ENCODE results near the gene KHSRP. TPM values are rescaled to one million over a fixed set of nuclear protein-coding genes. Genes with fewer than 3 reads are reported as not detected.
"Not testable (repeated sequence)": the region's sequence is repeated elsewhere in the genome, so short reads cannot be mapped to it uniquely, and the experiment has no call there.

KHSRP gene
- total RNA-seq, 1 donor from 2014 or later, result 102 TPM

- Histone ChIP-seq H3K9me3 (no peaks in the 10 kb centered on the region), H3K4me3 (no peak overlapping the region), H3K27ac (no peak overlapping the region), H3K27me3 (no peaks in the 10 kb centered on the region), H3K36me3 (no peaks in the 10 kb centered on the region), H3K4me1 (peaks cover 6% of the 10 kb centered on the region)
- intact Hi-C loops (cut with DNase I), result no loop called here
- TF ChIP-seq POLR2A (IDR thresholded peaks at IDR 0.05) (no peak), POLR2AphosphoS5 (IDR thresholded peaks at IDR 0.05; ENCODE audit: insufficient read depth in 1 of 2, low read depth in 1 of 2) (no peak), CTCF (IDR thresholded peaks at IDR 0.05) (no peak)
- DNase-seq (ENCODE audit: extremely low spot score in 2 of 2), result no peak
Measured at GRCh38 chr19:6429419-6430221, 5.0 kb upstream of the KHSRP start.

- H3K9me3 ChIP-seq; H3K27ac ChIP-seq; H3K36me3 ChIP-seq; H3K4me1 ChIP-seq; DNase-seq (ENCODE audit: extremely low spot score in 2 of 2); H3K4me3 ChIP-seq; intact Hi-C loops (cut with DNase I); H3K27me3 ChIP-seq: not testable (repeated sequence)
Measured at GRCh38 chr19:6428692-6429418, 4.2 kb upstream of the KHSRP start.

- no peaks in the 10 kb centered on the region for H3K9me3 ChIP-seq
- peaks cover 24% of the 10 kb centered on the region for H3K4me1 ChIP-seq
- intact Hi-C loops (cut with DNase I), result no loop called here
- no peak for TF ChIP-seq CTCF (IDR thresholded peaks at IDR 0.05)
- no peak for TF ChIP-seq POLR2A (IDR thresholded peaks at IDR 0.05)
- TF ChIP-seq POLR2AphosphoS5 (IDR thresholded peaks at IDR 0.05; ENCODE audit: insufficient read depth in 1 of 2, low read depth in 1 of 2), result no peak
- H3K27ac ChIP-seq, result no peak overlapping the region
- no peak for DNase-seq (ENCODE audit: extremely low spot score in 2 of 2)
- no peak overlapping the region for H3K4me3 ChIP-seq
- no peaks in the 10 kb centered on the region for H3K36me3 ChIP-seq
- H3K27me3 ChIP-seq, result no peaks in the 10 kb centered on the region
Measured at GRCh38 chr19:6427131-6427530, 2.5 kb upstream of the KHSRP start.

GRCh38 chr19:6425732-6426620, 1.4 kb upstream of the KHSRP start:
- intact Hi-C loops (cut with DNase I), result no loop called here

More at GRCh38 chr19:6425732-6426620, 1.4 kb upstream of the KHSRP start:
- H3K4me1 ChIP-seq, result peaks cover 35% of the 10 kb centered on the region
- peak overlapping the region; percentile 82 for H3K27ac ChIP-seq
- H3K36me3 ChIP-seq, result peaks cover 0 to 5% of the 10 kb centered on the region in 2 donors
- H3K4me3 ChIP-seq, result peak overlapping the region; percentile 26 to 43
- H3K9me3 ChIP-seq, result no peaks in the 10 kb centered on the region
- no peak for TF ChIP-seq POLR2A (IDR thresholded peaks at IDR 0.05)
- no peak for TF ChIP-seq CTCF (IDR thresholded peaks at IDR 0.05)
- TF ChIP-seq POLR2AphosphoS5 (IDR thresholded peaks at IDR 0.05; ENCODE audit: insufficient read depth in 1 of 2, low read depth in 1 of 2), result no peak
- no peak for DNase-seq (ENCODE audit: extremely low spot score in 2 of 2)
- no peaks in the 10 kb centered on the region for H3K27me3 ChIP-seq

Measured in vagina (tissue), 2 donors.